ENCODE measurements around the gene SS18.

Gene SS18

GRCh38 chr18:26002375-26002910 is 88.0 kb downstream of the SS18 start:
- DNase-seq = no peak

GRCh38 chr18:25998461-25998860 is 92.0 kb downstream of the SS18 start:
- no peak for DNase-seq

- DNase-seq = no peak
Measured at GRCh38 chr18:25992566-25992965, 97.8 kb downstream of the SS18 start.

GRCh38 chr18:25990473-25990872 is 99.9 kb downstream of the SS18 start:
- no peak for DNase-seq

- no peak for DNase-seq
Measured at GRCh38 chr18:25985707-25986394, 104.6 kb downstream of the SS18 start.

GRCh38 chr18:25983730-25984129 is 106.7 kb downstream of the SS18 start:
- DNase-seq = no peak

- no peak for DNase-seq
Measured at GRCh38 chr18:25982961-25983360, 107.5 kb downstream of the SS18 start.

GRCh38 chr18:25982153-25982552 is 108.3 kb downstream of the SS18 start:
- DNase-seq = no peak

GRCh38 chr18:25979369-25980040 is 110.9 kb downstream of the SS18 start:
- DNase-seq = no peak

- DNase-seq = no peak
Measured at GRCh38 chr18:25976554-25976953, 113.9 kb downstream of the SS18 start.

- DNase-seq = no peak
Measured at GRCh38 chr18:25974630-25975077, 115.8 kb downstream of the SS18 start.

All from stimulated activated CD4-positive, alpha-beta T cell treated with anti-CD3 and anti-CD28 coated beads, Interleukin-15, amount 100 ng/mL, for 24 hours (primary cell).